Kidney (tissue), 14 donors: Measurements from ENCODE around the gene MATN4. TPM values are rescaled to one million over a fixed set of nuclear protein-coding genes. Genes with fewer than 3 reads are reported as not detected.

Experiments
- DNase-seq, 5 donors: peaks; one replicate each; pipeline ENCODE4 v3.0.0-alpha.2; 2013 to 2020
- FAIRE-seq: peaks from 2 replicates; lab custom pipeline; 2012; peaks lifted over from hg19 to GRCh38; lab: Jason Lieb, UNC
- H3K27ac ChIP-seq, 2 donors: one replicate each; pipeline ENCODE4 v1.7.0; 2013; ENCODE audit warnings: low read depth in 2 of 2, low read length in 2 of 2, inconsistent platforms in 1 of 2
- H3K27me3 ChIP-seq: one replicate; pipeline ENCODE4 v1.7.1; 2013; ENCODE audit warnings: low read length, inconsistent platforms; ENCODE audit not compliant: control insufficient read depth, insufficient read depth
- H3K36me3 ChIP-seq, 3 donors: one replicate each; pipeline versions ENCODE4 v1.7.0 to v1.7.1; 2013; ENCODE audit warnings: low read length in 3 of 3, control low read depth in 1 of 3, inconsistent platforms in 1 of 3; ENCODE audit not compliant: insufficient read depth in 3 of 3, control insufficient read depth in 2 of 3
- H3K4me1 ChIP-seq, 3 donors: one replicate each; pipeline versions ENCODE4 v1.7.0 to v1.7.1; 2013; ENCODE audit warnings: low read length in 3 of 3, inconsistent platforms in 1 of 3, low read depth in 1 of 3; ENCODE audit not compliant: control insufficient read depth in 2 of 3, insufficient read depth in 2 of 3
- H3K4me3 ChIP-seq, 3 donors: one replicate each; pipeline versions ENCODE4 v1.7.0 to v1.8.1; 2013; ENCODE audit warnings: low read length in 3 of 3, control low read depth in 1 of 3, inconsistent platforms in 1 of 3
- H3K9ac ChIP-seq, 3 donors: one replicate each; pipeline versions ENCODE4 v1.7.0 to v1.7.1; 2013; ENCODE audit warnings: low read length in 3 of 3, control low read depth in 1 of 3, inconsistent platforms in 1 of 3
- H3K9me3 ChIP-seq, 3 donors: one replicate each; pipeline versions ENCODE4 v1.7.0 to v1.7.1; 2013; ENCODE audit warnings: low read length in 3 of 3, control low read depth in 1 of 3, inconsistent platforms in 1 of 3; ENCODE audit not compliant: control insufficient read depth in 2 of 3, insufficient read depth in 1 of 3
- intact Hi-C: fragments of 100-400 bp; cut with DNase I; formaldehyde crosslinking; loops from one replicate; pipeline ENCODE4 v1.11.1; 2022
- polyA plus RNA-seq: library from polyadenylated mRNA; stranded (reverse); fragments of 350-450 nt; fragmentation: Illumina TruSeq; extraction: RNeasy Lipid Tissue Mini Kit (QIAGEN cat#74804); gene quantifications from one replicate; pipeline ENCODE4 v1.2.3, GENCODE V29; 2014; ENCODE audit warnings: low read depth, low replicate concordance; ENCODE audit not compliant: insufficient read depth
- total RNA-seq: library from RNA; stranded (reverse); fragmentation: NEBNext Ultra II Directional; extraction: Animal tissue kit (Norgen Biotek cat#: 25700); gene quantifications from one replicate; pipeline ENCODE4 v1.2.1, GENCODE V29; 2021
- TF ChIP-seq, protein P1 (sequence below): IDR thresholded peaks from 3 replicates; pipeline ENCODE4 v1.5.1; 2012; ENCODE audit warnings: mild to moderate bottlenecking, moderate library complexity, borderline replicate concordance; ENCODE audit not compliant: insufficient read depth; ENCODE audit errors: extremely low read depth
- donor health status: control.
- donor health status: control.
- donor health status: control.
- donor health status: control.
- donor health status: control.
- donor health status: DM: yes; HTN: yes; CAD: no.
- donor health status: Normal renal cell carcinoma (clear cell type).

Gene MATN4
- total and polyA plus RNA-seq, 2 donors from 2014 or later, result 0.19 TPM

GRCh38 chr20:45329497-45330319, 21.6 kb upstream of the MATN4 start:
- TF ChIP-seq, protein P1, sequence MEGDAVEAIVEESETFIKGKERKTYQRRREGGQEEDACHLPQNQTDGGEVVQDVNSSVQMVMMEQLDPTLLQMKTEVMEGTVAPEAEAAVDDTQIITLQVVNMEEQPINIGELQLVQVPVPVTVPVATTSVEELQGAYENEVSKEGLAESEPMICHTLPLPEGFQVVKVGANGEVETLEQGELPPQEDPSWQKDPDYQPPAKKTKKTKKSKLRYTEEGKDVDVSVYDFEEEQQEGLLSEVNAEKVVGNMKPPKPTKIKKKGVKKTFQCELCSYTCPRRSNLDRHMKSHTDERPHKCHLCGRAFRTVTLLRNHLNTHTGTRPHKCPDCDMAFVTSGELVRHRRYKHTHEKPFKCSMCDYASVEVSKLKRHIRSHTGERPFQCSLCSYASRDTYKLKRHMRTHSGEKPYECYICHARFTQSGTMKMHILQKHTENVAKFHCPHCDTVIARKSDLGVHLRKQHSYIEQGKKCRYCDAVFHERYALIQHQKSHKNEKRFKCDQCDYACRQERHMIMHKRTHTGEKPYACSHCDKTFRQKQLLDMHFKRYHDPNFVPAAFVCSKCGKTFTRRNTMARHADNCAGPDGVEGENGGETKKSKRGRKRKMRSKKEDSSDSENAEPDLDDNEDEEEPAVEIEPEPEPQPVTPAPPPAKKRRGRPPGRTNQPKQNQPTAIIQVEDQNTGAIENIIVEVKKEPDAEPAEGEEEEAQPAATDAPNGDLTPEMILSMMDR, result no peak
- H3K27ac ChIP-seq, result peak overlapping the region; percentile 58 to 77
- H3K4me1 ChIP-seq, result peaks cover 0 to 24% (median 19%) of the 10 kb centered on the region in 3 donors
- no peak overlapping the region for H3K4me3 ChIP-seq
- H3K36me3 ChIP-seq, result peaks cover 3 to 69% (median 47%) of the 10 kb centered on the region in 3 donors
- H3K9ac ChIP-seq, result peak overlapping the region in 1 of 3 donors; percentile 15
- no peaks in the 10 kb centered on the region for H3K9me3 ChIP-seq
- no peaks in the 10 kb centered on the region for H3K27me3 ChIP-seq
- no peak for FAIRE-seq
- intact Hi-C loops, result no loop called here
- peak in 2 of 5 donors; percentile 11 to 44 for DNase-seq

- H3K9me3 ChIP-seq, result no peaks in the 10 kb centered on the region
- FAIRE-seq, result no peak
- TF ChIP-seq, protein P1, result no peak
- no peak for DNase-seq
- peak overlapping the region; percentile 47 to 49 for H3K27ac ChIP-seq
- intact Hi-C loops, result no loop called here
- peaks cover 0 to 24% (median 19%) of the 10 kb centered on the region in 3 donors for H3K4me1 ChIP-seq
- no peak overlapping the region for H3K4me3 ChIP-seq
- H3K27me3 ChIP-seq, result no peaks in the 10 kb centered on the region
- H3K9ac ChIP-seq, result peak overlapping the region in 1 of 3 donors; percentile 15
- peaks cover 2 to 73% (median 46%) of the 10 kb centered on the region in 3 donors for H3K36me3 ChIP-seq
Observed at GRCh38 chr20:45328451-45328850, 20.4 kb upstream of the MATN4 start.

DNA sequence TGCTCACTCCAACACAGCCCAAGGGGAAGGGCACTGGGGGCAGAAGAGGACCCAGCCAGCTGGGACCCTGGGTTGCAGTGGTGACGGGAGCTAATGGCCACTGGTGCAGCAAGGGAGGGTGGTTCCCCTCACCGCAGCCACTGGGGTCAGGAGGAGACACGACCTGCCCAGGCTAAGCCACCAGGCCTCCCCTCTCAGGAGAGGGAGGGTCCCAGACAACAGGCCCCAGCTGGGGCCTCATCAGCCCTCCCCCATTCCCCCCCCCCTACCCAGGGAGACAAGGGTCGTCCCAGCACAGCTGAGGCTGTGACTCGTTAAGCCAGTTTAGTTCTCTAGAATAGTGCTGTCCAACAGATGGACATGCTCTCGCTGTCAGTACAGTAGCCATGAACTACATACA, 17.3 kb upstream of the MATN4 start:
- DNase-seq (peak in 2 of 5 donors; percentile 36 to 77), FAIRE-seq (no peak)
- Histone ChIP-seq H3K36me3 (peaks cover 2 to 49% (median 36%) of the 10 kb centered on the region in 3 donors), H3K4me3 (no peak overlapping the region), H3K27me3 (no peaks in the 10 kb centered on the region), H3K27ac (peak overlapping the region; percentile 39 to 47), H3K4me1 (peaks cover 0 to 16% (median 11%) of the 10 kb centered on the region in 3 donors), H3K9me3 (no peaks in the 10 kb centered on the region), H3K9ac (no peak overlapping the region)
- intact Hi-C loops, result no loop called here
- TF ChIP-seq, protein P1, result no peak
